Keratinocyte (primary cell): ENCODE results near the gene WBP1L.

Source experiments
- CTCF ChIP-seq, 3 experiments: IDR thresholded peaks in 1 of 3; conservative IDR thresholded peaks in 1 of 3; optimal IDR thresholded peaks in 1 of 3; 2 replicates in 2 of 3; 3 replicates in 1 of 3; pipeline versions ENCODE3 to v1.5.1; 2011; ENCODE audit warnings: low read length in 3 of 3, mild to moderate bottlenecking in 3 of 3, moderate library complexity in 2 of 3, control low read depth in 1 of 3, inconsistent platforms in 1 of 3; ENCODE audit not compliant: insufficient read depth in 2 of 3; ENCODE audit errors: extremely low read depth in 1 of 3
- EZH2 ChIP-seq: IDR thresholded peaks from one replicate; pipeline ENCODE4 v1.6.1; 2012; ENCODE audit warnings: inconsistent platforms, mild to moderate bottlenecking, low read length, moderate library complexity

GRCh38 chr10:102779680-102780526 lies 36.2 kb downstream of the WBP1L start:
- TF ChIP-seq CTCF (optimal IDR thresholded peaks at IDR 0.05 in 1 of 3, IDR thresholded peaks at IDR 0.05 in 1 of 3, conservative IDR thresholded peaks at IDR 0.05 in 1 of 3; ENCODE audit: extremely low read depth in 1 of 3, insufficient read depth in 2 of 3, low read length in 3 of 3) (peak in 1 of 3 experiments; percentile 25), EZH2 (no peak)
